CD4-positive, alpha-beta T cell treated with Interleukin-15 for 4 hours (primary cell): ENCODE data around the gene CFC1.
"Not testable (repeated sequence)": the region's sequence is repeated elsewhere in the genome, so short reads cannot be mapped to it uniquely, and the experiment has no call there.

Experiments used
- DNase-seq: peaks from one replicate; pipeline ENCODE4 v3.0.0-alpha.2; 2020; ENCODE audit warnings: low spot score

CFC1 gene

DNA sequence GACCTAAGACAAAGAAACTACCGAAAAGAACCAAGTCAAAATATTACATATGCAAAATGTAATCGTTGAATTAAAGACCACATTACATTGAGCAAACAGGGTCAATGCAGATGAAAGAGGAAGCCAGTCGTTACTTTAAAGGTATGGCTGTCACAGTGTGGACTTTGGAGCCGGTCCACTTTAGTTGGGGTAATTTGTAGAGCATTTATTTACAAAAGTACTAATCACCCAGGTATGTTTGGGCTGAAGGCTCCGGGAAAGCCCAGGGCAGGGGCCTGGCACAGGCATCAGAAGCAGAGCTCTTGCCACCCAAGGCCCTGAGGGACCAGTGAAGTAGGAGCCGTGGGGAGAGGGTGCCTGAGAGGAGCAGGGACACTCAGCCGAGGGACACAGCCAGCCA is 15.8 kb downstream of the CFC1 start:
- DNase-seq = not testable (repeated sequence)

DNA sequence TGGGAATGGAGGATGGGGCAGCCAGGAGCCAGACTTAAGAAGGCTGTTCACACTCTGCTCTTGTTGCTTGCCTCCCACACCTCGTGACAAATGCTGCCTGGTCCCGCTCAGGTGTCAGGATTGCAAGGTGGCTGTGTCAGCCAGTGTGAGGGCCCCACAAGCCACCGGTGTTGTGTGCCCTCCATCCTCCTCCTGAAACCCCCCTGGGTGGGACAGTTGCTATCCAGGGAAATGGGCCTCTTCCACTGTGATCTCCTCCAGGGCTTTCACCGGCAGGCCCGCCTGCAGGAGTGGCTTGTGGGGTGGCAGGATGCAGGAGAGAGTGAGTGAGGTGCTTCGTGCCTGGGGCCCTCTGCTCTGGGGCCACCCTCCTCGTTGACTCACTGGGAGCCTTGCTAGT is 16.4 kb downstream of the CFC1 start:
- DNase-seq = not testable (repeated sequence)

DNA sequence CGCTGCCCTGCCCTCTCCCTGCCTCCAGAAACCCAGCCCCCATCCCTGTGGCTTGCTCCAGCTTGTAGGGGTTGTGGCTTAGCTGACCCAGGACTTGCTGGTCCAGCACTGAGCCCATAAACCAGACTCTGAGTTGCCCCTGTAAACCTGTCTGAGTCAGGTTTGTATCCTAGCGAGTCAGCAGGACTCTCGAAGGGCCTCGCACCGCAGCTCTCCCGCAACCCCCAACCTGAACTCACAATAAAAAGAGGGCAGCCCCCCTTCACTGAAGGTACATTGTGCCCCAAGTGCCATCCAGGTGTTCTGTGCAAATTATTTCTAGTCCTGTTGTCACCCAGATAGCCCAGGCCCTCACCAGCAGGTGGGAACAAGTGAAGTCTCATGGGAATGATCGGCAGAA is 17.9 kb downstream of the CFC1 start:
- not testable (repeated sequence) for DNase-seq

DNA sequence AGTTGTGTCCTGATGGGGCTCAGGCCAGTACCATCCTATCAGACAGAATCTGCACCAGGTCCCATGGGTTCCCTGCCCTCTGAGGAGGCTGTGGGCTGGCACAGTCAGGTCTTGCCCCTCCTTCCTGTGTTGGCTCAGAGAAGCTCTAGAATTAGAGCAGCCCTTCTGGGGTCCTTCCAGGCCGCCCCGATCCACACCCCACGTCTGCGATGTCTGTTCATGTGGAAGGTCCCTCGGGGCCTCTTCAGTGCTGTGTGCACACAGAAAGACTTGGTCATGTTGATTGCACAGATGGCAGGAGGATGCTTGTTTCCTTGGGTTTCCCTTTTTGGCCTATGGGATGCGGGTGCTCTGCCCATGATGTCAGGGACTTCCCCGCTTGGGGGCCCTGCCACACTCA is 20.3 kb downstream of the CFC1 start:
- not testable (repeated sequence) for DNase-seq

DNA sequence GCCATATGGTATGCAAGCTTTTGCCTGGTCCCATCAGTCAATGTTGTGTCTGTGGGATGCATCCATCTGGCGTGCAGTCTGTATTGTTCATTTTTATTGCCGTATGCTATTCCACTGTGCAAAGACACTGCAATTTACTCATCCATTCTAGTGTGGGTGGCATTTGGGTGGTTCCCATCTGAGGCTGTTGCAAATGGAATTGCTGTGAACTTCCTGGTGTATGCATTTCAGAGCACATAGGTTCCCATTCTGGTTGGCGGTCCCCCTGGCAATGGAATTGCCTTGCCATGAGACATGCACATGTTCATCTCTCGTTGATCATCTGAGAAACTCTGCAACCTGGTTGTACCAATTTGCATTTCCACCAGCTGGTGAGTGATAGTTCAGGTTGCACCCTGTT is 21.8 kb downstream of the CFC1 start:
- not testable (repeated sequence) for DNase-seq

DNA sequence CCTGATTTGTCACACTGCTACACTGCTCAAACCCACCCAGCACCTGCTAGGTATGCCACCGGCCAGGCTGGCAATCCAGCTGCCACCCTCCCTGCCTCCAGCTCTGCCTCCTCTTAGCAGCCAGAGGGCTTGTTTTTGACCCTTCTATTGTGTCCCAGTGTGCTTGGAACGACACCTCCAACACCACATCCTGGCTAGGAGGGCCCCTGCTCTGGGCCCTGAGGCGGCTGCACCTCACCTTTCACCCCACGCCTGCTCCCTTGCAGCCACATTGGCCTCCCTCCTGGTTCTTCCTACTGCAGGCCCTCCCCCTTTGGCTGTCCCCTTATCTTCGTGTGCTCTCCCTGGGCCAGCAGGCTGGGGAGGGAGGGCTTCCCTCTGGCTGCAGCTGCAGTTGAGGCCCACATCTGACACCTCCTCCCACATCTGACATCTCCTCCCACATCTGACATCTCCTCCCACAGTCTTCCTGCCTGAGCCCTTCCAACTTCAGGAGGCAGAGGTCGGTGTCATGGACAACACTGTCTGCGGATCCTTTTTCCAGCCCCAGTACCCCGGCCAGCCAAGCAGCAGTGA is 23.1 kb downstream of the CFC1 start:
- DNase-seq = not testable (repeated sequence)

DNA sequence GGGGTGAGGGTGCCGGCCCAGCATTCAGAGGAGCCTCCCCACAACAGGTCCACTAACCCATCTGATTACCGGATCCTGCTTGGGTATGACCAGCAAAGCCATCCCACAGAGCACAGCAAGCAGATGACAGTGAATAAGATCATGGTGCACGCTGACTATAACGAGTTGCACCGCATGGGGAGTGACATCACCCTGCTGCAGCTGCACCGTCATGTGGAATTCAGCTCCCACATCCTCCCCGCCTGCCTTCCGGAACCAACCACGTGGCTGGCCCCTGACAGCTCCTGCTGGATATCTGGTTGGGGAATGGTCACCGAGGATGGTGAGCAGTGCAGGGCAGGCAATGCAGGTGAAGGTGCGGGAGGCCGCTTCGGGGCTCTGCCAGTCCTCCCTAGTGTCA is 25.1 kb downstream of the CFC1 start:
- not testable (repeated sequence) for DNase-seq

DNA sequence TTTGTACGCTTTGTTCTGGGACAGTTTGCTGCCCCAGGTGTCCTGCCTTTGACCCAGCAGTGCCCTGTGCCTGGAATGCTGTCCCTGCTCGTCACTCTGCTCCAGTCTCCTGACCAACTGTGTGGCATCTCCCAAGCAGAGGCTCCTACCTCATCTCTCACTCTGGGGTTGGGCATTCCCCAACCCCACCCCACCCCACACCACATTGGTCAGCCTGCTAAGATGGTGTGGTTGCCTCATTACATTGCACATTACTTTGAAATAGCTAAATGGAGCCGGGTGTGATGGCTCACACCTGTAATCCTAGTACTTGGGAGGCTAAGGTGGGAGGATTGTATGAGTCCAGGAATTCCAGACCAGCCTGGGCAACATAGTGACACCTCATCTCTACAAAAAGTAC is 27.4 kb downstream of the CFC1 start:
- not testable (repeated sequence) for DNase-seq

DNA sequence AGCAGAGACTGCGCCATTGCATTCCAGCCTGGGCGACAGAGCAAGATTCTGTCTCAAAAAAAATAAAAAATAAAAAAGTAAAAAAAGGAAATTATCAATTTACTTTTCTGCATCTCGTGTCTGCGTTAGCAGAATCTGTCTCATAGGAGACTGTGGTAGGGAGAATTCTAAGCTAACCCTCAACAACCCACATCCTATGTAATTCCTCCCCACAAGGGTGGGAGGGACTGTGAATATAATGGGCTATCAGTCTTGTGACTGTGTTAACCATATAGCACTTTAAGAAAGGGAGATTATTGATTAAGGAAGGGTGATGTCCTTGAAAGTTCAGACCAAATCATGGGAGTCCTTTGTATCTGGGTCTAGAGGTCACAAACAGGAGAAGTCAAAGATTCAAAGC is 33.2 kb downstream of the CFC1 start:
- DNase-seq = not testable (repeated sequence)

DNA sequence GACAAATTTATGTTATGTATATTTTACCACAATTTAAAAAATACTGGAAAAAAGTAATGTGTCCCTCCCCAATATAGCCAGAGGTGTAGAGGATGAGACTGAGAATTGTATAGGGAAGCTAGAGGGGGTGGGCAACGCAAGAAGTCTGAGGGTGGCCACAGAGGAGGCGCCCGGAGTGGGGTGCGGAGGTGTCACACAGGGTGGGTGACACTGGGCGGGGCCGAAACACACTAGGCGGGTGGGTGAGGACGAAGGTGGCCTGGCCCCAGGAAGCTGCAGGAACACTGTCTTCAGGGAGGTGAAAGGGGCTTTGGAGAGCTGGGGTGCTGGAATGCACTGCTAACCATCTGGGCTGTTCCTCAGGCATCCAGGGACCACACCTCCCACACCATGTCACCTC is 42.9 kb downstream of the CFC1 start:
- DNase-seq = not testable (repeated sequence)

DNA sequence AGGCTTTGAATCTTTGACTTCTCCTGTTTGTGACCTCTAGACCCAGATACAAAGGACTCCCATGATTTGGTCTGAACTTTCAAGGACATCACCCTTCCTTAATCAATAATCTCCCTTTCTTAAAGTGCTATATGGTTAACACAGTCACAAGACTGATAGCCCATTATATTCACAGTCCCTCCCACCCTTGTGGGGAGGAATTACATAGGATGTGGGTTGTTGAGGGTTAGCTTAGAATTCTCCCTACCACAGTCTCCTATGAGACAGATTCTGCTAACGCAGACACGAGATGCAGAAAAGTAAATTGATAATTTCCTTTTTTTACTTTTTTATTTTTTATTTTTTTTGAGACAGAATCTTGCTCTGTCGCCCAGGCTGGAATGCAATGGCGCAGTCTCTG is 45.2 kb downstream of the CFC1 start:
- not testable (repeated sequence) for DNase-seq

DNA sequence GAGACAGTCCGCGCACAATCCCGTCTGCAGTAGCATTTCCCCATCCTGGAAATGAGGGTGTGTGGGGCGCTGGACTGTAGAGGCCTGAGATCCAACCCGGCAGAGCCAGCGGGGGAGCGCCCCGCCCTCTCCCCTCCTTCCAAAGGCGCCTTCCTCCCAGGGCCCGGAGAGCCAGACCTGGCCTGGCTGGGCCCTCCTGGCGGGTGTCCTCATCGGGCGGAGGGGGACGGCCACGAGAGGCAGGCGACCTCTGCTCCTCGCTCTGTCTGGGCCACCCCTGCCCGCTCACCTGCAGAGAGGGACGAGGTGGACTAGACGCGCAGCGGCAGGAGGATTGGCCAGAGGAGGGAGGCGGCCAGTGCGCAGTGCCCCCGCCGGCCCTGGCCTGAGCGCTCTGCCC is 49.9 kb downstream of the CFC1 start:
- not testable (repeated sequence) for DNase-seq

DNA sequence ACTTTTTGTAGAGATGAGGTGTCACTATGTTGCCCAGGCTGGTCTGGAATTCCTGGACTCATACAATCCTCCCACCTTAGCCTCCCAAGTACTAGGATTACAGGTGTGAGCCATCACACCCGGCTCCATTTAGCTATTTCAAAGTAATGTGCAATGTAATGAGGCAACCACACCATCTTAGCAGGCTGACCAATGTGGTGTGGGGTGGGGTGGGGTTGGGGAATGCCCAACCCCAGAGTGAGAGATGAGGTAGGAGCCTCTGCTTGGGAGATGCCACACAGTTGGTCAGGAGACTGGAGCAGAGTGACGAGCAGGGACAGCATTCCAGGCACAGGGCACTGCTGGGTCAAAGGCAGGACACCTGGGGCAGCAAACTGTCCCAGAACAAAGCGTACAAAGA is 51.0 kb downstream of the CFC1 start:
- DNase-seq = not testable (repeated sequence)

DNA sequence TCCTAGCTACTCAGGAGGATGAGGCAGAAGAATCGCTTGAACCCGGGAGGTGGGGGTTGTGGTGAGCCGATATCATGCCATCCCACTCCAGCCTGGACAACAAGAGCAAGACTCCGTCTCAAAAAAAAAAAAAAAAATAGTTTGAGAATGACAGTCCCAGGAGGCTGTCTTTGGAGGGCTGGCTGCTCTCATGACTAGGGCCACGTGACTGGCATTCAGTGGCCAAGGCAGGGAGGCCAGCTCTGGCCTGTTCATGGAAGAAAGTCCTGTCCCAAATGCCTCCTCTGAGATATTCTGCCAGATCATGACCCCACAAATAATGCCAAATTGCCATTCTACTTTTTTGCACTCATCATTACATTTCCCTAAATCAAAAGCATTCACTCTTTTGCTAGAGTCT is 54.4 kb downstream of the CFC1 start:
- DNase-seq = not testable (repeated sequence)

DNA sequence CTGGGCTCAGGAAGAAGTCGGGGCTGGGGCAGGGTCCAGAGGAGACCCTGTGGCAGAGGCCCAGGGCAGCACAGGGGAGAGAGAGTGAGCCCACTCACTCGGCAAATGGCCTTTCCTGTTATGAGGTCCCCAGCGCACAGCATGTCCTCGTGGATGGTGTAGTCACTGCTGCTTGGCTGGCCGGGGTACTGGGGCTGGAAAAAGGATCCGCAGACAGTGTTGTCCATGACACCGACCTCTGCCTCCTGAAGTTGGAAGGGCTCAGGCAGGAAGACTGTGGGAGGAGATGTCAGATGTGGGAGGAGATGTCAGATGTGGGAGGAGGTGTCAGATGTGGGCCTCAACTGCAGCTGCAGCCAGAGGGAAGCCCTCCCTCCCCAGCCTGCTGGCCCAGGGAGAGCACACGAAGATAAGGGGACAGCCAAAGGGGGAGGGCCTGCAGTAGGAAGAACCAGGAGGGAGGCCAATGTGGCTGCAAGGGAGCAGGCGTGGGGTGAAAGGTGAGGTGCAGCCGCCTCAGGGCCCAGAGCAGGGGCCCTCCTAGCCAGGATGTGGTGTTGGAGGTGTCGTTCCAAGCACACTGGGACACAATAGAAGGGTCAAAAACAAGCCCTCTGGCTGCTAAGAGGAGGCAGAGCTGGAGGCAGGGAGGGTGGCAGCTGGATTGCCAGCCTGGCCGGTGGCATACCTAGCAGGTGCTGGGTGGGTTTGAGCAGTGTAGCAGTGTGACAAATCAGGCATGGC is 55.4 kb downstream of the CFC1 start:
- DNase-seq = not testable (repeated sequence)

DNA sequence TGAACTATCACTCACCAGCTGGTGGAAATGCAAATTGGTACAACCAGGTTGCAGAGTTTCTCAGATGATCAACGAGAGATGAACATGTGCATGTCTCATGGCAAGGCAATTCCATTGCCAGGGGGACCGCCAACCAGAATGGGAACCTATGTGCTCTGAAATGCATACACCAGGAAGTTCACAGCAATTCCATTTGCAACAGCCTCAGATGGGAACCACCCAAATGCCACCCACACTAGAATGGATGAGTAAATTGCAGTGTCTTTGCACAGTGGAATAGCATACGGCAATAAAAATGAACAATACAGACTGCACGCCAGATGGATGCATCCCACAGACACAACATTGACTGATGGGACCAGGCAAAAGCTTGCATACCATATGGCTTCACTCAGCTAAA is 56.6 kb downstream of the CFC1 start:
- not testable (repeated sequence) for DNase-seq
